ENCODE data around the gene FAAH. TPM values are rescaled to one million over a fixed set of nuclear protein-coding genes. Genes with fewer than 3 reads are reported as not detected.

Gene FAAH
- polyA plus RNA-seq, 3 donors: 11.5 to 47.1 (median 11.5) TPM

DNA sequence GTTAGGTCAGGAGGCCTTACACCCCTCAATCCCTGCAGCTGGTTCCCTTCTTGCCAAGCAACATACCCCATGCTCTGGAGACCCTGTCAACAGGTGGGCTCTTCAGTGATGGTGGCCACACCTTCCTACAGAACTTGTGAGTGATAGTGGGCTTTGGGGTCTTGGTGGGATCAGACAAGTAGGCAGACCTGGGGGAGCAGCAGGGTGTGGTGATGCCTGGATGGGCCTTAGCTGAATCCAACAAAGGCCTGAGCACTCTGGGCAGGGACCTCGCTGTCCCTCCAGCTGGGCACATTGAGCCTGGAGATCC is 14.9 kb downstream of the FAAH start:
- no peak overlapping the region for H2AFZ ChIP-seq (ENCODE audit: insufficient read depth, low read depth, low read length, poor library complexity, severe bottlenecking)
- H3K4me3 Mint-ChIP-seq: no peak overlapping the region
- H3K36me3 ChIP-seq (replicated peaks in 1 of 2; ENCODE audit: control insufficient read depth in 1 of 2, insufficient read depth in 2 of 2, low read length in 2 of 2): peaks cover 72% of the 10 kb centered on the region in 2 donors
- no peak overlapping the region for H3K27ac ChIP-seq (ENCODE audit: low read depth in 1 of 2, low read length in 2 of 2)
- H3K4me1 Mint-ChIP-seq: peaks cover 20% of the 10 kb centered on the region
- H3K27ac Mint-ChIP-seq: peak overlapping the region in 1 of 7 donors; percentile 79
- H3K9me3 ChIP-seq (replicated peaks in 1 of 2; ENCODE audit: control insufficient read depth in 1 of 2, insufficient read depth in 1 of 2, low read length in 2 of 2): no peaks in the 10 kb centered on the region
- H3K36me3 Mint-ChIP-seq: peaks cover 62 to 74% of the 10 kb centered on the region in 2 donors
- H4K20me1 ChIP-seq (ENCODE audit: insufficient read depth, low read length): no peaks in the 10 kb centered on the region
- H3K9ac ChIP-seq (ENCODE audit: insufficient read depth, low read length, poor library complexity, severe bottlenecking): no peak overlapping the region
- peaks cover 0 to 1% (median 0%) of the 10 kb centered on the region in 7 donors for H3K9me3 Mint-ChIP-seq
- TF ChIP-seq, protein P1, sequence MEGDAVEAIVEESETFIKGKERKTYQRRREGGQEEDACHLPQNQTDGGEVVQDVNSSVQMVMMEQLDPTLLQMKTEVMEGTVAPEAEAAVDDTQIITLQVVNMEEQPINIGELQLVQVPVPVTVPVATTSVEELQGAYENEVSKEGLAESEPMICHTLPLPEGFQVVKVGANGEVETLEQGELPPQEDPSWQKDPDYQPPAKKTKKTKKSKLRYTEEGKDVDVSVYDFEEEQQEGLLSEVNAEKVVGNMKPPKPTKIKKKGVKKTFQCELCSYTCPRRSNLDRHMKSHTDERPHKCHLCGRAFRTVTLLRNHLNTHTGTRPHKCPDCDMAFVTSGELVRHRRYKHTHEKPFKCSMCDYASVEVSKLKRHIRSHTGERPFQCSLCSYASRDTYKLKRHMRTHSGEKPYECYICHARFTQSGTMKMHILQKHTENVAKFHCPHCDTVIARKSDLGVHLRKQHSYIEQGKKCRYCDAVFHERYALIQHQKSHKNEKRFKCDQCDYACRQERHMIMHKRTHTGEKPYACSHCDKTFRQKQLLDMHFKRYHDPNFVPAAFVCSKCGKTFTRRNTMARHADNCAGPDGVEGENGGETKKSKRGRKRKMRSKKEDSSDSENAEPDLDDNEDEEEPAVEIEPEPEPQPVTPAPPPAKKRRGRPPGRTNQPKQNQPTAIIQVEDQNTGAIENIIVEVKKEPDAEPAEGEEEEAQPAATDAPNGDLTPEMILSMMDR (IDR thresholded peaks at IDR 0.05): no peak
- no peak overlapping the region for H3K4me2 ChIP-seq (replicated peaks; ENCODE audit: extremely low read depth, low read length, poor library complexity, severe bottlenecking)
- peaks cover 0 to 2% (median 1%) of the 10 kb centered on the region in 3 donors for H3K27me3 Mint-ChIP-seq (ENCODE audit: low read depth in 3 of 3)
- no peak for DNase-seq
- H3K79me2 ChIP-seq (ENCODE audit: insufficient read depth, low read length): no peaks in the 10 kb centered on the region
- no peak overlapping the region for H3K4me3 ChIP-seq (replicated peaks in 1 of 3; ENCODE audit: low read depth in 2 of 3, low read length in 3 of 3)
- no peaks in the 10 kb centered on the region for H3K27me3 ChIP-seq (ENCODE audit: control insufficient read depth in 2 of 2, insufficient read depth in 2 of 2, low read length in 2 of 2)
- intact Hi-C loops (cut with micrococcal nuclease): loop anchor here (5.0 to 10.0 kb wide), 3 partner anchors 52 to 316 kb away; no protein-coding TSS in a partner anchor
- H3K4me1 ChIP-seq (ENCODE audit: control insufficient read depth in 1 of 2, insufficient read depth in 2 of 2, low read length in 2 of 2): peaks cover 24 to 30% of the 10 kb centered on the region in 2 donors
- WGBS (ENCODE audit: insufficient coverage): 91% methylated on average over 1 of the region's 1 CpG

DNA sequence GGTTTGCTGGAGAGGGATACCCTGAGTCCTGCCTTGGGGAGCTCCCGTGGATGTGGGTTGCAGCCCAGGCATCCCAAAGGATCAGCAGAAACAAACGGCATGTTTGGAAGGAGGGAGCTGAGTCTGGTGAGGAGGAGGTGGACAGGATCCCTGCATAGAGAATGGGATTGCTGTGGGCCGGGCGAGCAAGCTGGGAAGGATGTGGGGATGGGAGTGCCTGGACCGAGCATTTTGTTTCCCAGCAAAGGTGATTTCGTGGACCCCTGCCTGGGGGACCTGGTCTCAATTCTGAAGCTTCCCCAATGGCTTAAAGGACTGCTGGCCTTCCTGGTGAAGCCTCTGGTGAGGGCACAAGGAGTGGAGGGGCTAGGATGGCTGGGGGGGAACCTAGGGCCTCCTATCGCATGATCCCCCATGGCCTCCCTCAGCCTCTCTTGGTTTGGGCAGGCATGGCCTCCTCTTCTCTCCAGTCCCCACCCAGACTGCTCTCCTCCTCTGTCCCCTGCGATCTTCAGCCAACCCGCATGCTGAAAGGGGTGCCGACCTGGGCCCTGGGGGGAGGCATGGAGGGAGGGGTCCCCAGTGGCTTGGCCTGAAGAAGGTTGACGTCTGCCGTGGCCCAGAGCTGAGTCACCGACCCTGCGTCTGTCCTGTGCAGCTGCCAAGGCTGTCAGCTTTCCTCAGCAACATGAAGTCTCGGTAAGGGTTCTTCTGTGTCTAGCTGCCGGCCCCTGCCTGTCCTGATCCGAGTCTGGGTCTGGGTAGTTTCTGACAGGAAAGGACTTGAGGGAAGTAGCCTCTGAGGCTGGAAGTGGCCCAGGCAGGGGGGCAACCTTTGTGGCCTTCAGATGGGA is 16.3 kb downstream of the FAAH start:
- 96% methylated on average over 10 of the region's 17 CpGs for WGBS (ENCODE audit: insufficient coverage)
- peaks cover 77% of the 10 kb centered on the region in 2 donors for H3K36me3 ChIP-seq (replicated peaks in 1 of 2; ENCODE audit: control insufficient read depth in 1 of 2, insufficient read depth in 2 of 2, low read length in 2 of 2)
- Mint-ChIP-seq H3K4me1 (peaks cover 9% of the 10 kb centered on the region), H3K27me3 (ENCODE audit: low read depth in 3 of 3) (peaks cover 0 to 1% (median 0%) of the 10 kb centered on the region in 3 donors), H3K36me3 (peaks cover 67 to 80% of the 10 kb centered on the region in 2 donors), H3K27ac (peak overlapping the region in 1 of 7 donors; percentile 60), H3K9me3 (peaks cover 0 to 1% (median 0%) of the 10 kb centered on the region in 7 donors), H3K4me3 (no peak overlapping the region)
- no peak overlapping the region for H3K9ac ChIP-seq (ENCODE audit: insufficient read depth, low read length, poor library complexity, severe bottlenecking)
- H3K4me3 ChIP-seq (replicated peaks in 1 of 3; ENCODE audit: low read depth in 2 of 3, low read length in 3 of 3): no peak overlapping the region
- no peak overlapping the region for H3K4me2 ChIP-seq (replicated peaks; ENCODE audit: extremely low read depth, low read length, poor library complexity, severe bottlenecking)
- peaks cover 10 to 16% of the 10 kb centered on the region in 2 donors for H3K4me1 ChIP-seq (ENCODE audit: control insufficient read depth in 1 of 2, insufficient read depth in 2 of 2, low read length in 2 of 2)
- H3K79me2 ChIP-seq (ENCODE audit: insufficient read depth, low read length): no peaks in the 10 kb centered on the region
- no peaks in the 10 kb centered on the region for H3K27me3 ChIP-seq (ENCODE audit: control insufficient read depth in 2 of 2, insufficient read depth in 2 of 2, low read length in 2 of 2)
- no peak for DNase-seq
- intact Hi-C loops (cut with micrococcal nuclease): no loop called here
- no peaks in the 10 kb centered on the region for H4K20me1 ChIP-seq (ENCODE audit: insufficient read depth, low read length)
- no peak overlapping the region for H2AFZ ChIP-seq (ENCODE audit: insufficient read depth, low read depth, low read length, poor library complexity, severe bottlenecking)
- TF ChIP-seq, protein P1 (IDR thresholded peaks at IDR 0.05): no peak
- no peak overlapping the region for H3K27ac ChIP-seq (ENCODE audit: low read depth in 1 of 2, low read length in 2 of 2)
- H3K9me3 ChIP-seq (replicated peaks in 1 of 2; ENCODE audit: control insufficient read depth in 1 of 2, insufficient read depth in 1 of 2, low read length in 2 of 2): no peaks in the 10 kb centered on the region

Measured in CD14-positive monocyte (primary cell).